ENCODE results near the gene CLPSL2.

GRCh38 chr6:35752330-35752729 lies 24.1 kb upstream of the CLPSL2 start:
- no peak for TF ChIP-seq CTCF (IDR thresholded peaks at IDR 0.05)
- TF ChIP-seq POLR2A (IDR thresholded peaks at IDR 0.05): no peak

All from Peyer's patch (tissue), 4 donors.